HG03103 (cell line): ENCODE measurements around the gene POPDC3.
"Not testable (repeated sequence)": the region's sequence is repeated elsewhere in the genome, so short reads cannot be mapped to it uniquely, and the experiment has no call there.

ENCODE experiments used
- ATAC-seq: cut with Tn5 transposase; IDR thresholded peaks from one replicate; pipeline ENCODE4 v1.9.1; 2021; ENCODE audit warnings: low read depth; ENCODE audit not compliant: unreplicated experiment

POPDC3 gene

GRCh38 chr6:105199711-105200110, 19.9 kb upstream of the POPDC3 start:
- ATAC-seq, result no peak

DNA sequence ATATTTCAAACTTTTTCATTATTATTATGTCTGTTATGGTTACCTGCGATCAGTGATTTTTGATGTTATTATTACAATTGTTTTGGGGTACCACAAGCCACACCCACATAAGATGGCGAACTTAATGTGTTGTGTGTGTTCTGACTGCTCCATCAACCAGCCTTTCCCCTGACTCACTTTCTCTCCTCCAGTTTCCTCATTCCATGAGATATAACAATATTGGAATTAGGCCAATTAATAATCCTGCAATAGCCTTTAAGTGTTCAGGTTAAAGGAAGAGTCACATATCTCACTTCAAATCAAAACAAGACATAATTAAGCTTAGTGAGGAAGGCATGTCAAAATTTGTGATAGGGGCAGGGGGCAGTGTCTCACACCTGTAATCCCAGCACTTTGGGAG, 16.3 kb upstream of the POPDC3 start:
- ATAC-seq, result no peak

GRCh38 chr6:105194591-105194990, 14.8 kb upstream of the POPDC3 start:
- no peak for ATAC-seq

GRCh38 chr6:105194106-105194505, 14.3 kb upstream of the POPDC3 start:
- ATAC-seq, result no peak

- no peak for ATAC-seq
Observed at GRCh38 chr6:105193647-105194046, 13.8 kb upstream of the POPDC3 start.

- no peak for ATAC-seq
Observed at GRCh38 chr6:105192707-105193465, 13.1 kb upstream of the POPDC3 start.

DNA sequence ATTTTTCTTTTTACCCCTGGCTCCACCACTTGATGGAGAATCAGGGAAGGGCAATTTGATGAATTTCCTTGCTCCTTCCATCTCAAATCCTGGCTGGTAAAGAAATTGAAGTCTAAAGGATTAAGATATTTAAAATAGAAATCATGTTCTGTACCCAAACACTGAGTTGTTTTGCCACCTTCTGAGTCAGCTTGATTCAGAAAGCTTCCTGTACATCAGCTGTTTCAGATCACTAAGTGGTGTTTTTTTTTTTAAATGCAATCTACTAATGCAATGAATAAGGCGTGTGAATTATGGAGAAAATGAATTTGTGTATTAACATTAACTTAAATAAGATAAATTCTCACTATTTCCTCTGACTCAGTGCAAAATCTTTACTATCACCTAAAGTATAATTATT, 11.5 kb upstream of the POPDC3 start:
- no peak for ATAC-seq

GRCh38 chr6:105189026-105189820, 9.4 kb upstream of the POPDC3 start:
- ATAC-seq, result no peak

DNA sequence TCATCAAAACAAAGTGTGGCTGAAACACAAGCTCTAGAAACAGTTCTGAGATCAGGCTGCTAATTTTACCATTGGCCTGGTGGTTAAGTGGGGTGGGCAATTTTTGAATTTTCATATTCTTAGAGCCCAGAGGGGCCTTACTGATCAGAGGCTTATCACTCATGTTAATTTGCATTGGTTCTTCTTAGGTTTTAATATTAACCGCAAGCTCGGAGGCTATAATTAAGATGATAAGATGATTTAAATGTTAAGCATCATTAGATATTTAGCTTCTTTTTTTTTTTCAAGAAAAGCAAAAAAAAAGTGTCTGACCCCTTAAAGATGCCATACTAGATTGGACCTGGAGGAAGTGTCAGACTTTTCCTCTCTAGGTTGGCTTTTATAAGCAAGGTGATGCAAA, 8.4 kb upstream of the POPDC3 start:
- no peak for ATAC-seq

- ATAC-seq, result no peak
Observed at GRCh38 chr6:105186576-105186975, 6.8 kb upstream of the POPDC3 start.

DNA sequence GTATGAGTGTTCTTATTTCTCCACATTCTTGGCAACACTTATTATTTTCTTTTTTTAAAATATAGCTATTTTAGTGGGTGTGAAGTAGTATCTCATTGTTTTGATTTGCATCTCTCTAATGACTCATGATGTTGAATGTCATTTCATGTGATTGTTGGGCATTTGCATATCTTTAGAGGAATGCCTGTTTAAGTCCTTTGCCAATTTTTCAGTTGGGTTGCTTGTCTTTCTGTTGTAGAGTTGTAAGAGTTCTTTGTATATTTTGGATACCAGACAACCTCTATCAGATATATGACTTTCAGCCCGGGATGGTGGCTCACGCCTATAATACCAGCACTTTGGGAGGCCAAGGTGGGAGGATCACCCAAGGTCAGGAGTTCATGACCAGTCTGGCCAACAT, 5.1 kb upstream of the POPDC3 start:
- ATAC-seq, result no peak

- no peak for ATAC-seq
Observed at GRCh38 chr6:105181981-105182515, 2.2 kb upstream of the POPDC3 start.

DNA sequence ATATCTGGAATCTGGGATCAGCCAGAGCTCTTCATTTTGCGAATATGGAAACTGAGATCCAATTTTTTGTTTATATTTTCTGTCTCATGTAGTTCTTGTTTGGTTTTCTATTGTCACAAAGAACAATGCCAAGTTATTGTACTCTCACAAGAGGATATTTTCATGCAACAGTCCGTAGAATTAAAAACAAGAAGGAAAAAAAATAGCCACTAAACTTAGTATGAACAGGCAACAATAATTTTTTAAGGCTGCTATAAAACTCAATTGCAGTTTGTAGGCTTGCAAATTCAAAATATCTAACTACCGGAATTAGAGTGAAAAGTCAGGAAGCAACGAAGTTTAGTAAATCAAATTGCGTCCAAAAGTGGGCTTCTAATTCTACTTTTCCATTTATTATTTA, 1.2 kb downstream of the POPDC3 start:
- no peak for ATAC-seq

GRCh38 chr6:105178110-105178509, 1.7 kb downstream of the POPDC3 start:
- ATAC-seq, result no peak

- ATAC-seq, result no peak
Observed at GRCh38 chr6:105177556-105177955, 2.3 kb downstream of the POPDC3 start.

GRCh38 chr6:105174512-105174911, 5.3 kb downstream of the POPDC3 start:
- ATAC-seq, result no peak

GRCh38 chr6:105172515-105172914, 7.3 kb downstream of the POPDC3 start:
- not testable (repeated sequence) for ATAC-seq

GRCh38 chr6:105170059-105170458, 9.8 kb downstream of the POPDC3 start:
- ATAC-seq, result no peak

- no peak for ATAC-seq
Observed at GRCh38 chr6:105167914-105168313, 11.9 kb downstream of the POPDC3 start.

DNA sequence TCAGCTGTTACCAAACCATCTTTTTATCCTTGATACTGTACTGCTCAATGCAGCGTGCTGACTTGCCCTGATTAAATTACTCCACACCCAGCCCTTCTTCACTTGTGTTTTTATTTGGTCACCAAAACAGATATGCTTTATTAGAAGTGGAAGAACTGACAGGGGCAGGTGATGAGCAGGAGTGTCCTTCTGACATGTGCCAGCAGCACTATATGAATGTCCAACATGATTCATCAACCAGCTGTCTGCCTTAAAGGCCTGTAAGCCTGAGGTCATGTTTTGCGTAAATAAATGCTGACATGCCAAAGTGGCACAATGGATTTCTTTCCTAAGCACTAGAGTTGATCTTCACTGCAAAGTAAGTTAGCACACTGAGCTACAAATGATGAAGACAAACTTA, 15.4 kb downstream of the POPDC3 start:
- ATAC-seq, result no peak

GRCh38 chr6:105163183-105163582, 16.6 kb downstream of the POPDC3 start:
- ATAC-seq, result no peak

GRCh38 chr6:105162377-105162776, 17.4 kb downstream of the POPDC3 start:
- no peak for ATAC-seq
